ENCODE results near the gene CAVIN1.
"Not testable (repeated sequence)": the region's sequence is repeated elsewhere in the genome, so short reads cannot be mapped to it uniquely, and the experiment has no call there.

Gene CAVIN1

DNA sequence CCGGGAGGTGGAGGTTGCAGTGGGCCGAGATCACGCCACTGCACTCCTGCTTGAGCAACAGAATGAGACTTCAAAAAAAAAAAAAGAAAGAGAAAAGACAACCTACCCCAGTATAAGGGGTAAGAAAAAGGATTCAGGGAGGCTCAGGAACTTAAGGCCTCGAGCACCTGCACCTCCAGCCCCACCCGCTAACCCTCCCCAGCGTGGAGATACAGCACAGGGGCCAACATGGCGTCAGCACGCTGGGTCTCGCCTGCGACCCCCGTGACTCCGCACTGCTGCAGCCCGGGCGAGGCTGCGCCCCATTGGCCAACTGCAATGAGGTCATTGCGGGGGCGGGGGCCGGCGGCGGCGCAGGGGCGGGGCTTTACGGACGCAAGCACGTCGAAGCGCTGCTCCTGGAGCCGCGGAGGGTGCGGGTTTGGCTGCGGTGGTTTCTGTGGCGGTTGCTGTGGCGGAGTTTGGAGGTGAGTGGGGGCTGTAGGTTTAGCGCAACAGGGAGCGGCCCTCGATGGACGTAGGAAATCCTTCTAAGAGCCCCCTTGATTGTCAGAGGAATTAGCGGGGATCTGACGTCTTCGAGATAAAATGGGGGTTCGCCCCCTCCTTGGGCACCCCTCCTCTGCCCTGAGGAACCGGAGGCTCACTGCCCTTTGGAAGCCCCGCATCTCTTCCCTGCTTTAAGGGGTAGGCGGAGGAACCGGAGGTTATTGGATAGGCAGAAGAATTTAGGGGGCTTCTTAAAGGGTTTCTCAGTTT lies 35.6 kb upstream of the CAVIN1 start, which contains the start of gene ATP6V0A1:
TSS of gene ATP6V0A1 (plus strand) at position 382 of the 759 bp plus-strand sequence. CDS start 2,017 bp downstream, outside the sequence.
- TF ChIP-seq, protein P1, sequence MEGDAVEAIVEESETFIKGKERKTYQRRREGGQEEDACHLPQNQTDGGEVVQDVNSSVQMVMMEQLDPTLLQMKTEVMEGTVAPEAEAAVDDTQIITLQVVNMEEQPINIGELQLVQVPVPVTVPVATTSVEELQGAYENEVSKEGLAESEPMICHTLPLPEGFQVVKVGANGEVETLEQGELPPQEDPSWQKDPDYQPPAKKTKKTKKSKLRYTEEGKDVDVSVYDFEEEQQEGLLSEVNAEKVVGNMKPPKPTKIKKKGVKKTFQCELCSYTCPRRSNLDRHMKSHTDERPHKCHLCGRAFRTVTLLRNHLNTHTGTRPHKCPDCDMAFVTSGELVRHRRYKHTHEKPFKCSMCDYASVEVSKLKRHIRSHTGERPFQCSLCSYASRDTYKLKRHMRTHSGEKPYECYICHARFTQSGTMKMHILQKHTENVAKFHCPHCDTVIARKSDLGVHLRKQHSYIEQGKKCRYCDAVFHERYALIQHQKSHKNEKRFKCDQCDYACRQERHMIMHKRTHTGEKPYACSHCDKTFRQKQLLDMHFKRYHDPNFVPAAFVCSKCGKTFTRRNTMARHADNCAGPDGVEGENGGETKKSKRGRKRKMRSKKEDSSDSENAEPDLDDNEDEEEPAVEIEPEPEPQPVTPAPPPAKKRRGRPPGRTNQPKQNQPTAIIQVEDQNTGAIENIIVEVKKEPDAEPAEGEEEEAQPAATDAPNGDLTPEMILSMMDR (conservative IDR thresholded peaks at IDR 0.05; ENCODE audit: low read depth, low read length), result no peak
- peak; percentile 89 for DNase-seq (ENCODE audit: low read depth)
- peak within 1 kb of the TSS; percentile 82 for H3K4me3 ChIP-seq (ENCODE audit: low read depth, low read length)

DNA sequence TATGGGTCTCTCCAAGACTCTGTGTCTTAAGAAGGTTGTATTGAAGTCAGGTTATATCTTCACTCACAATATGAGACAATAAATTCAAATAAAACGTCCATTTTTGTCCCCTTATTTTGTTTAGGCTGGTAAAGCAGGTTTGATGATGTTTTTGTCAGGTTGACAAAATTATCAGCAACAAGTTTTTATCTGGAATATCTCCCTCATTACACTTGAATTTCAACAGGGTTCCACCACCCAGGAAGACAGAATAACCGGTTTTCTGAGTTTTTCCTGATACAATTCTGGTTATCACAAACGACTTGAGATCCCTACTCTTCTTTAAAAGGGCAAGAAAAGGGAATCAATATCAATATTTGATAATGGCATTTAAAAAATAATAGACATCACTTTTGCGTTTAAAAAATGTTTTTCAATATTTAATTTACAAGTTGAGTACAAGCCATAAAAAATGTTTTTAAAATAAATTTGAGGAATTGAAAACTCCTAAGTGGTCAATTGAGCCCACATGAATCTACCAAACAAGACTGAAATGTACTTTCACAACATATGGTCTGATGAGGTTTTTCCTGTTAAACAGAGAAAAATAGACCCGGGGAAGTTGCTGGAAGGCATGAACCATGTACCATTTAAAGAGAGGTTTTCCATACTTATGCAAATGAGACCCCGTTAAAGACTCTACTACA lies 34.2 kb upstream of the CAVIN1 start:
- peak; percentile 32 for DNase-seq (ENCODE audit: low read depth)
- no peak overlapping the region for H3K4me3 ChIP-seq (ENCODE audit: low read depth, low read length)
- TF ChIP-seq, protein P1 (conservative IDR thresholded peaks at IDR 0.05; ENCODE audit: low read depth, low read length), result no peak

DNA sequence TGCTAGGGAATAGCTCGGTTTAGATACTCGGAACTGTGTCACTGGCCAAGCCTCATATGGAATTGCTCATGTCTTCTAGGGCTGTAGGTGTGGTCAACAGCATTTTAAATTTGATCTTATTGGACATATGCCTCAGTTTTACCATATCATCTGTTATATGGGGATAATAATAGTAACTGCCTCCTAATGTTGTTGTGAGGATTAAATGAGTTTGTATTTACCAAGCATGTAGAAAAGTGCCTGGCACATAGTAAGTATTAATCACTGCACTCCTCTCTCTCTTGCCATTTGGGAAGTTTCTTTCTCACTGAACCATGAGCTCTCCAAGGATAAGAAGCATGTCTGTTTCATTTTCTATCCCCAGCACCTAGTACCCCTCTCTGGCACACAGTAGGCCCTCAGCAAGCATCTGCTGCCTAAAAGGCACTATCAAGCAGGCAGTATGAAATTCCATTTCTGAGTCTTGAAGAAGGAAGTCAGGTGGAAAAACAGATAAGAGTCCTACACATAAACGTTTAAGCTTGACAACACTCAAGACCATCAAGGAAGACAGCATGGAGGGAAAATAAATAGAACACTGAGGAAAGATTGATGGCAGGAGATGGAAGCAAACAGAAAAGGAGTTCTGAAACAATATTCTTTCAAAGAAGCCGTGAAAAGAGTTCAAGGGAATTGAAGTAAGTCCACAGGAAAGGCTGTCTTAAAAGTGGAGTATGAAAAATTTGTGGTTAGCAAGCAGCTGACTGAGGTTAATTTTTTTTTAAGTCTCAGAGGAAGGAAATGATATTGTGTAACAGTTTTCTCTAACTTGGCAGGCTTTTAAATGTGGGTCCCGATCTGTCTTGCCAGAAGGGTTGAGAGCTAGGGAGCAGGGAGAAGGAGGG lies 33.4 kb upstream of the CAVIN1 start:
- peak; percentile 90 for DNase-seq (ENCODE audit: low read depth)
- TF ChIP-seq, protein P1 (conservative IDR thresholded peaks at IDR 0.05; ENCODE audit: low read depth, low read length), result no peak
- H3K4me3 ChIP-seq (ENCODE audit: low read depth, low read length), result no peak overlapping the region

DNA sequence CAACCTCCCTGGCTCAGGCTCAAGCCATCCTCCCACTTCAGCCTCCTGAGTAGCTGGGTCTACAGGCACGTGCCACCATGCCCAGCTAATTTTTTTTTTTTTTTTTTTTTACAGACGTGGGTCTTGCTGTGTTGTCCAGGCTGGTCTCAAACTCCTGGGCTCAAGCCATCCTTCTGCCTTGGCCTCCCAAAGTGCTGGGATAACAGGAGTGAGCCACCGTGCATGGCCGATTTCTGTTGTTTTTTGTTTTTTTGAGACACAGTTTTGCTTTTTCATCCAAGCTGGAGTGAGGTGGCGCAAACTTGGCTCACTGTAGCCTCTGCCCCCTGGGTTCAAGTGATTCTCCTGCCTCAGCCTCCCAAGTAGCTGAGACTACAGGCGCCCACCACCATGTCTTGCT lies 31.9 kb upstream of the CAVIN1 start:
- not testable (repeated sequence) for DNase-seq (ENCODE audit: low read depth); H3K4me3 ChIP-seq (ENCODE audit: low read depth, low read length)

DNA sequence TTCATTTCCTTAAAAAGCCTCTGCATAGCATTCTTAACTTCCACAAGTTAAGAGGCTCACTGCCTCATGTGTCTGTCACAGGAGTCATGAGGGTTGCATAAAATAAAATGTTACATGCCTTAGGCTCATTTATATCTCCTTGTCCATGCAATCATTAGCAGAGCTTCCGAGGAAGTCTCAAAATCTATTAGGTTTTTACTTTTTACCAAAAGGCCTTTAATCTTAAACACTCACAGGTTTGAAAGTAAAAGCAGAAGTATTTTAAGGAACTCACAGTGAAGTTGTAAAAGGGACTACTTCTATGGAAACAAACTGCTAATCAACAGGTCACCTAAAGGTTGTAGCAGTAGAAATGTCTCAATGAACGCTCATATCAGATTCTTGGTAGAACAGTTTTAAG lies 30.4 kb upstream of the CAVIN1 start:
- TF ChIP-seq, protein P1 (conservative IDR thresholded peaks at IDR 0.05; ENCODE audit: low read depth, low read length), result no peak
- no peak overlapping the region for H3K4me3 ChIP-seq (ENCODE audit: low read depth, low read length)
- DNase-seq (ENCODE audit: low read depth), result no peak

DNA sequence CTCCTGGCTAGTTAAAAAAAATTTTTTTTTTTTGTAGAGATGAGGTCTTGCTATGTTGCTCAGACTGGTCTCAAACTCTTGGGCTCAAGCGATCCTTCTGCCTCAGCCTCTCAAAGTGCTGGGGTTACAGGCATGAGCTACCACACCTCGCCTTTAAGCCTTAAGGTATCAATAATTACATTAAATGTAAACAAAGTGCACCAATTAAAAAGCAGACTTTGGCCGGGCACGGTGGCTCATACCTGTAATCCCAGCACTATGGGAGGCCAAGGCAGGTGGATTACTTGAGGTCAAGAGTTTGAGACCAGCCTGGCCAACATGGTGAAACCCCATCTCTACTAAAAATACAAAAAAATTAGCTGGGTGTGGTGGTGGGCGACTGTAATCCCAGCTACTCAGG lies 28.2 kb upstream of the CAVIN1 start:
- H3K4me3 ChIP-seq (ENCODE audit: low read depth, low read length); DNase-seq (ENCODE audit: low read depth): not testable (repeated sequence)

DNA sequence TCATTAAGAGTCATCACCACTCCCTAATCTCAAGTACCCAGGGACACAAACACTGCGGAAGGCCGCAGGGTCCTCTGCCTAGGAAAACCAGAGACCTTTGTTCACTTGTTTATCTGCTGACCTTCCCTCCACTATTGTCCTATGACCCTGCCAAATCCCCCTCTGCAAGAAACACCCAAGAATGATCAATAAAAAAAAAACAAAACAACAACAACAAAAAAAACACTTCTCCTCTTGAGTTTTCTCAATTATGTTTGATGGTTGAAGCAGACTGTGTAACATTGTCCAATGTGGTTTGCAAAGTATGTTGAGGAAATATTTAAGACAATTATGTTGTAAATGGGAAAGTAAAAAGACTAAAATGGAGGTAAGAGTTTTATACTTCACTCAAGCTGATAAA lies 26.8 kb upstream of the CAVIN1 start:
- DNase-seq (ENCODE audit: low read depth); H3K4me3 ChIP-seq (ENCODE audit: low read depth, low read length): not testable (repeated sequence)

DNA sequence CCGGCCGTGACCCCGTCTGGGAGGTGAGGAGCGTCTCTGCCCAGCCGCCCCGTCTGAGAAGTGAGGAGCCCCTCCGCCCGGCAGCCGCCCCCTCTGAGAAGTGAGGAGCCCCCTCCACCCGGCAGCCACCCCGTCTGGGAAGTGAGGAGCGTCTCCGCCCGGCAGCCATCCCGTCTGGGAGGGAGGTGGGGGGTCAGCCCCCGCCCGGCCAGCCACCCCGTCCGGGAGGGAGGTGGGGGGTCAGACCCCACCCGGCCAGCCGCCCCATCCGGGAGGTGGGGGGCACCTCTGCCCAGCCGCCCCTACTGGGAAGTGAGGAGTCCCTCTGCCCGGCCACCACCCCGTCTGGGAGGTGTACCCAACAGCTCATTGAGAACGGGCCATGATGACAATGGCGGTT lies 26.1 kb upstream of the CAVIN1 start:
- H3K4me3 ChIP-seq (ENCODE audit: low read depth, low read length); DNase-seq (ENCODE audit: low read depth): not testable (repeated sequence)

All from choroid plexus epithelial cell (primary cell).